Epithelial cell of esophagus (primary cell): ENCODE results near the gene ZIC5.

Experiments
- DNase-seq: peaks from one replicate; pipeline ENCODE4 v3.0.0; 2010; ENCODE audit warnings: low read depth
- H3K4me3 ChIP-seq: 2 replicates; pipeline ENCODE4 v1.5.1; 2011; ENCODE audit warnings: mild to moderate bottlenecking, low read length, control low read depth
- CTCF ChIP-seq: IDR thresholded peaks from 2 replicates; pipeline ENCODE4 v1.5.1; 2011; ENCODE audit warnings: low read depth, mild to moderate bottlenecking, low read length, control low read depth, inconsistent platforms; ENCODE audit not compliant: insufficient read depth; ENCODE audit errors: missing control alignments

ZIC5 gene

GRCh38 chr13:99973808-99974185, 2.2 kb upstream of the ZIC5 start:
- no peak for DNase-seq
- no peak for TF ChIP-seq CTCF
- no peak overlapping the region for H3K4me3 ChIP-seq

GRCh38 chr13:99973163-99973807, 1.7 kb upstream of the ZIC5 start:
- no peak for DNase-seq
- TF ChIP-seq CTCF: no peak
- no peak overlapping the region for H3K4me3 ChIP-seq

GRCh38 chr13:99972190-99972731, 694 bp upstream of the ZIC5 start:
- TF ChIP-seq CTCF: no peak
- H3K4me3 ChIP-seq: no peak overlapping the region
- DNase-seq: no peak

- H3K4me3 ChIP-seq: no peak overlapping the region
- no peak for DNase-seq
- TF ChIP-seq CTCF: no peak
Measured at GRCh38 chr13:99970651-99971575, 654 bp downstream of the ZIC5 start.

GRCh38 chr13:99969919-99970650, 1.5 kb downstream of the ZIC5 start:
- DNase-seq: no peak
- H3K4me3 ChIP-seq: no peak overlapping the region
- no peak for TF ChIP-seq CTCF

GRCh38 chr13:99969453-99969918, 2.1 kb downstream of the ZIC5 start:
- DNase-seq: no peak
- H3K4me3 ChIP-seq: no peak overlapping the region
- TF ChIP-seq CTCF: no peak
